Measurements from ENCODE around the gene DICER1.
"Not testable (repeated sequence)": the region's sequence is repeated elsewhere in the genome, so short reads cannot be mapped to it uniquely, and the experiment has no call there.

The DICER1 gene

DNA sequence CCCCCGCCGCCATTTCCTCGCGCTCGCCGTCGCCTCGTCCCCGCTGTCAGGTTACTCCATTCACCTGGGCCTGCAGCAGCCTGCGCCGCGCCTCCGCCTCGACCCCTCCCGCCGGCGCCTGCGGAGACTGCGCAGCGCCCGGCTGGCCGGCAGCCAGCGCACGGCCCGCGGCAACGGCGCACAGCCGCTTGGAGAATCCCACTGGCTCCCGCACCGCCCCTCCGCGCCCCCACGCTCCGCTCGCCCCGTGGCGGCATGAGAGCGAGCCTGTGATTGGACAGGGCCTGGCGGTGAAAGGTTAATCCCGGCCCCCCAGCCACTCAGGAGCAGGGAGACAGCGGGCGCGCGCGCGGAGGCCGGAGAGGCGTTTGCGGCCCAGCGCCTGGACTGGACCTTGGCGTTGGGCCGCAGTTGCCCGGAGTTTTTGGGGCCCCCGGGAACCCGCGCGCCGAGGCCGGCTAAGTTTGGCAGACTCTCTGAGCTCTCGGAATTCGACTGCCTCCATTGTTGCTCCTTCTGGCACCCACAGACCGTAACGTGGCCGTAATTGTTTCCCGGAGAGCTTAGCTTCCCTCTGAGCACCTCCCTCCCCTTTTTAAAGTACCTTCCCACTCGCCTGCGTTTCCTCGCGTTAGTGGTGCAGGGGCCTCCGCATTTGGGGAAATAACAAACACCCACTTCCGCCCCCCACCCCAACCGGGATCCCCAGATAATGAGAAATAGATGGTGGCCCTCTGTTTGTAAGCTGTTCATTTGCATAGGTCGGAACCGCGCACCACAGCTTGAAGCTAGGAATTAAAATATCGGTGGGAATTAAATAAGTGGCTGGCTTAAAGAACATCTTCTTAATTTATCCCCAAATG lies at the start of gene DICER1:
DICER1 (minus strand) TSS at position 203 of the 863 bp plus-strand sequence. CDS start 24,071 bp downstream, outside the sequence.
- peak; percentile 98 for DNase-seq

- DNase-seq, result no peak
Measured at GRCh38 chr14:95206534-95206933, 49.2 kb upstream of the DICER1 start.

- DNase-seq, result no peak
Measured at GRCh38 chr14:95204705-95205104, 47.4 kb upstream of the DICER1 start.

GRCh38 chr14:95201745-95202144 lies 44.4 kb upstream of the DICER1 start:
- DNase-seq, result not testable (repeated sequence)

GRCh38 chr14:95200404-95200803 lies 43.1 kb upstream of the DICER1 start:
- DNase-seq, result no peak

DNA sequence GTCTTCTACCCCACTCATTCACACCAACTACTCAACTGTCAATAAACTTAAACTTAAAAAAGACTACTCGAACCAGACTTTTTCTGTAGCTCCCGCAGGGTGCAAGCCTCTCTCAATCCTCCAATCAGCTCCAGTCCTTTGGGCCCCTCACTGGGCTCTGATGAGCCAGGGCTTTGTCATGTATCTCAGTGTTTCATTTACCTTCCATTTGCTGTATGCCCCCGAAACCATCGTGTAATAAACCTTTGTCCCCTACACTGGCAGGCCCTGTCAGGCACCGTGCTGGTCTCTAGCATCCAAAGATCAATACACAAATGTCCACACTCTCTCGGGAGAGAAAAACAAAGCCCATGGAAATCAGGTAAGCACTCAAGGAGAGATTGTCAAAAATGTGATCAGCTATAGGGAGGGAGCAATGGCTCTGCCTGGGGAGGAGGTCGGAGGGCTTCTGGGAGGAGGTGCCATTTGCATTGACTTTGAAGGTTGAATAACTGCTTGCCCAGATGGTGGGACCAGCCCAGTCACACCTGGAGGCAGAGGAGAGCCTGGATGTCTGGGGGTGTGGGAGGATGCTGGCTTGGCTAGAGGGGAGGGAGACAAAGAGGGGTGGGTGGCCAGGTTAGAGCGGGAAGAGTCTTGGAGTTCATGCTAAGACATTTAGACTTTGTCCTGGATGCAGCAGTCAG lies 42.1 kb upstream of the DICER1 start:
- DNase-seq, result no peak

GRCh38 chr14:95198320-95198719 lies 41.0 kb upstream of the DICER1 start:
- DNase-seq, result no peak

DNA sequence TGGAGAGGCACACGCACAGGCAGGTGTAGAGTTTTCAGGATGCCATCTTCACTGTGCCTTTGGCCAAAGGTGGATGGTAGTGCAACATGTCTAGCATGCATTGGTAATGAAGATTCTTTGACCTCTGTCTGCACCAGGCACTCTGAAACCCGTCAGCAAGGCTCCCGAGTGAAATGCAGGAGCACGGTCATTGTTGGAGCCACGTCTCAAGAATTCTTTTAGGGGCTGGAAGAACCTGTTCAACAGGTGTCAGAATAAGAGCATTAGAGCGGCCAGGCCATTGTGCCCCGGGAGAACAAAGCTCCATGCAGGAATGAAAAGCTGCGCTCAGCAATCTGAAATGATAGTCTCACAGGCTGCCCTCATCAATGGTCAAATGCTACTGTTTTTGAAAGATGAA lies 40.2 kb upstream of the DICER1 start:
- no peak for DNase-seq

DNA sequence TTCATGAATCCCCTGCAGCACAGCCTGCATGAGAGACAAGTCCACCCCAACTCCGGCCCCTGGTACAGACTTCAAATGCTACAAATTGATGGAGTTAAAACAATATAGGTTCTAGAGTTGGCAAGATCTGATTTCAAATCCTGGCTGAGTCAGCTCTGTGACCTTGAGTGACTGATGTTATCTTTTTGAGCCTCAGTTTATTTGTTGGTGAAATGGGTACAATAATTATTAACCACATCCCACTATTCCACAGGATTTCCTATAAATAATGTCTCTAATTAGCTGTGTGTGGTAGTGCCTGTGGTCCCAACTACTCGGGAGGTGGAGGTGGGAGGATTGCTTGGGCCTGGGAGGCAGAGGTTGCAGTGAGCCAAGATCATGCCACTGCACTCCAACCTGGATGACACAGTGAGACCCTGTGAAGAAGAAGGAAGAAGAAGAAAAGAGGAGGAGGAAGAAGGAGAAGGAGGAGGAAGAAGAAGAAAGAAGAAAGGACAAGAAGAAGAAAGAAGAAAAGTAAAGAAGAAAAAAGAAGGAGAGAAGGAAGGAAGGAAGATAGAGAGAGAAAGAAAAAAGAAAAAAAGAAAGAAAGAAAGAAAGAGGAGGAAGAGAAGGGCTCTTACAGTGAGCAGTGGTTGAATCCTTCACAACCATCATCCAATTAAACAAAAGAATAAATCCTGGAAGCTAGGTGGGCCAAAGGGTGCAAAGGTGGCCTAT lies 39.7 kb upstream of the DICER1 start:
- DNase-seq, result no peak

- DNase-seq, result no peak
Measured at GRCh38 chr14:95196268-95196667, 38.9 kb upstream of the DICER1 start.

- no peak for DNase-seq
Measured at GRCh38 chr14:95195031-95195430, 37.7 kb upstream of the DICER1 start.

GRCh38 chr14:95193081-95193480 lies 35.8 kb upstream of the DICER1 start:
- DNase-seq, result no peak

DNA sequence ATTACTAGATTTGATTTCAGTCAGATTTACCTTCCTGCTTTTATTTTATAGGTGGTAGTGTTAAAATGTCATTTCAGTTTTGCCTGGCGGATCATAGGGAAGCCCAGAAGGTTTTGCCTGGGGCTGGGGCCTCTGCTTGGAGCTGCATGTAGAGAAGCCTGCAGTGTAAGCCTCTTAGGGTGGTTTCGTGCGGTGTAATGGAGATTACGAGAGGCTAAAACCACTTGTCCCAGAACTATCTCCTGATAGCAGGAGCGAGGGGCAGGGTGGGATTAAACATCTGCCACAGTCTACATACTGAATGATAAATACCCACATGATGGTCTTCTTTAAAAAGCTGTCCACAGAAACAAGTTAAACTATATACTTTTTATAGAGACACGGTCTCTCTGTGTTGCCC lies 35.0 kb upstream of the DICER1 start:
- DNase-seq, result no peak

GRCh38 chr14:95191445-95192199 lies 34.3 kb upstream of the DICER1 start:
- DNase-seq, result no peak

DNA sequence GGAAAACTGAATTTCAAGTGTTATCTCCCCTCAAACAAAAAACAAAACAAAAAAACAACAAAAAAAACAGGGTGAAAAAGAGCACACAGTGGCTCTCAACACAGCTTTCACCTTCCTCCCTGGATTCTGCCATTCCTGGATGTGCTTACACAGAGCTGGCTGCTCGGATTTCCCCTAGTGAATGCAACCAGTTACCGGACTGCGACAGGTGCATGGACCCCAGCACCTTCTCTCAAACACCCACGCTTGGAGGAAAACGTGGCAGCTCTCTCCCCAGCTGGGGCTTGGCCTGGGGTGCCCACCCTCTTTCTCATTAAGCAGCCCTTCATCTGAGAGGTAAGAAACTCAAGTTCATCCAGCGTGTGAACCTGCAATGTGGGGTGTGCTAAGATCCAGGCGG lies 33.5 kb upstream of the DICER1 start:
- no peak for DNase-seq

GRCh38 chr14:95190346-95190840 lies 33.1 kb upstream of the DICER1 start:
- DNase-seq, result no peak

GRCh38 chr14:95189367-95190132 lies 32.2 kb upstream of the DICER1 start:
- DNase-seq, result peak; percentile 58

- DNase-seq, result no peak
Measured at GRCh38 chr14:95188380-95188779, 31.1 kb upstream of the DICER1 start.

DNA sequence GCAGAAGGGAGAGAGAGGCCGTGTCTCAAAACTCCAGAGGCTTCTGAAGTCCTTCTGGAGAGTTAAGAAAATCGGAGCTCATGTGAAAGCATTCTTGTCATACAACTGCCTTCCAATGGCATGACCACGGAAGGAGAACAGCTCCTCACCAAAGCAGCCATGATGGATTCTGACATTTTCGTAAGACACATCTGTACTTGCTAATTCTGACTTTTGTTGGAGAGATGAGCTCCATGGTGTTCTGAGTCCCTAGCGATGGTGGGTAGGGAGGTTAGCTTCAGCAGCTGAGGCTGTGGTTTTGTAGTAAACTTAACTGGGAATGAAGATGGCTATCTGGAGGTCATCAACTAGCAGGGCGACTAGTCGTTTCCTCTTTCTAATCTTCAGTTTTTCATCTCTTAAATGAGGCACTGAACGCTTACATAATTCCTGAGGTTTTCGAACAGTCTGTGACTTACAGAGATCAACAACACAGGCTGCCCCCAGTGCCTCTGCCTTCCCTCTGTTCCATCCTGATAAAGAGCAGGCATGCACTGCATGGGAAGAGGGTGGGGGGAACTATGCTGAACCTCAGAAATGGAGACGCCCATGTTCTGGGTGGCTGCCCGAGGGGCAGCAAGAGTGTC lies 28.6 kb upstream of the DICER1 start:
- no peak for DNase-seq

DNA sequence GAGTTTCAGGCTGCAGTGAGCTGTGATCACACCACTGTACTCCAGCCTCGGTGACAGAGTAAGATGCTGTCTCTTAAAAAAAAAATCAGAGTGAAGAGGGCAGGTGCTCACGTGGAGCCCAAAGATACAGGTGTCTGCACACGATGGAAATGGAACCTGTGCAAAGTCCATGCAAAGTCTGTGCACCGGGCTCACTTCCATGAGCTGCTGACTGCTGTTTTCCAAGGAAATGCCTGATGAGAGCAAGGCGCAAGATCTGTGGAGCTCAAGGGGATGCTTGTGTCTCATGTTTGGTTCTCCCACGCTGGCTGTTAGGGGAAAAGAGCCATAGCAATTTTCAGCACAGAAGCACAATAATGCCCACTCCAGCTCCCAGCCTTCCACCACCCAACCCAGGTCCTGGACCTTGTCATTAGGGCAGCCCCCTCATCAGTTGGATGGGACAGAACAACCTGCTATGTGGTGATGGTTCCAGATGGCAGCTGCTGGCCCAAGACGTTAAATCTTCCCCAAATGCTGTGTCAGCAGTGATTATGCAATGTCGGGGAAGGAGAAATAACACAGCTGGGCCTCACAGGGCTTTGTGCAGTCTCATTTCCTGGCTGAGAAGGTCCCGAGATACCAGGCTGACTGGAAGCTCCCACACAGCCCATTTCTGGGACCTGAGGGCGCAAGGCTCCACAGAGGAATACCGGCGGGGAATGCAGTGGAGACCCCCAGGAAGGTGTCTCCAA lies 27.9 kb upstream of the DICER1 start:
- DNase-seq, result peak; percentile 43

- DNase-seq, result peak; percentile 30
Measured at GRCh38 chr14:95184413-95184790, 27.1 kb upstream of the DICER1 start.

Measured in right hindlimb (tissue), 1 donor.